Measurements from ENCODE around the gene NES.
A peak's percentile ranks its signal among the peaks of the same experiment; 100 is the strongest.

Gene NES

DNA sequence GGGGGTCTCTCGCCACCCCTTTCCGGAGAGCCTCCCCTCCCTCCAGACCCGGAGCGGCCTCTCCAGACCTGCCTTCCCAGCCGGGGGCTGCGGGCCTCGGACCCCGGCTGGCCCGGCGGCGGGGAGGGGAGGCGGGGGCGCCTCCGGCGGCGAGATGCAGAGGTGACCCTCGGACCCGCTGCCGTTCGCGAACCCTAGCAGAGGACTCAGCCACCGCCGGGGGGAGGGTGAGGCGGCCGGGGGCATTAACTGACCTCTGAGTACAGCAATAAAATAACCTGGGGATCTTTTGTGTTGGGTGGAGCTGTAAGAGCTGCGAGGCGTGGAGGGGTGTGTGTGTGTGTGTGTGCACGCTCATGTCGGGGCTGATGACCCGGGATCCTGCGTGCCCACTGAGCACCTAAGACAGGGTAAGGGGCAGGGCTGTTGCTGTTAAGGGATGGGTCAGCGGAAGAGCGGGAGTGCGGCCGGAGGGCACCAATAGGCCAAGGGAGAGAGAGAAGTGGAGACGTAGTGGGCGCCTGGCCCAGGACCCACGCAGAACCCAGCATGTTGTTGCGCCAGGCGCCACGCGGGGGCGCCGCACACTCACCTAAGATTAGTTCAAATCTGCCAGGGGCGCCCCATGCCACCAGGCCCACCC, 51.6 kb downstream of the NES start:
- TF ChIP-seq, protein P1, sequence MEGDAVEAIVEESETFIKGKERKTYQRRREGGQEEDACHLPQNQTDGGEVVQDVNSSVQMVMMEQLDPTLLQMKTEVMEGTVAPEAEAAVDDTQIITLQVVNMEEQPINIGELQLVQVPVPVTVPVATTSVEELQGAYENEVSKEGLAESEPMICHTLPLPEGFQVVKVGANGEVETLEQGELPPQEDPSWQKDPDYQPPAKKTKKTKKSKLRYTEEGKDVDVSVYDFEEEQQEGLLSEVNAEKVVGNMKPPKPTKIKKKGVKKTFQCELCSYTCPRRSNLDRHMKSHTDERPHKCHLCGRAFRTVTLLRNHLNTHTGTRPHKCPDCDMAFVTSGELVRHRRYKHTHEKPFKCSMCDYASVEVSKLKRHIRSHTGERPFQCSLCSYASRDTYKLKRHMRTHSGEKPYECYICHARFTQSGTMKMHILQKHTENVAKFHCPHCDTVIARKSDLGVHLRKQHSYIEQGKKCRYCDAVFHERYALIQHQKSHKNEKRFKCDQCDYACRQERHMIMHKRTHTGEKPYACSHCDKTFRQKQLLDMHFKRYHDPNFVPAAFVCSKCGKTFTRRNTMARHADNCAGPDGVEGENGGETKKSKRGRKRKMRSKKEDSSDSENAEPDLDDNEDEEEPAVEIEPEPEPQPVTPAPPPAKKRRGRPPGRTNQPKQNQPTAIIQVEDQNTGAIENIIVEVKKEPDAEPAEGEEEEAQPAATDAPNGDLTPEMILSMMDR (conservative IDR thresholded peaks at IDR 0.05; ENCODE audit: low read depth, low read length), result peak; percentile 82
- H3K4me3 ChIP-seq (ENCODE audit: low read length), result no peak overlapping the region
- no peak for DNase-seq (ENCODE audit: low read depth)

GRCh38 chr1:156624814-156625435, 52.3 kb downstream of the NES start:
- no peak for DNase-seq (ENCODE audit: low read depth)
- no peak overlapping the region for H3K4me3 ChIP-seq (ENCODE audit: low read length)
- TF ChIP-seq, protein P1 (conservative IDR thresholded peaks at IDR 0.05; ENCODE audit: low read depth, low read length), result no peak

- no peak for DNase-seq (ENCODE audit: low read depth)
- TF ChIP-seq, protein P1 (conservative IDR thresholded peaks at IDR 0.05; ENCODE audit: low read depth, low read length), result peak; percentile 53
- no peak overlapping the region for H3K4me3 ChIP-seq (ENCODE audit: low read length)
Observed at GRCh38 chr1:156623946-156624813, 53.0 kb downstream of the NES start.

DNA sequence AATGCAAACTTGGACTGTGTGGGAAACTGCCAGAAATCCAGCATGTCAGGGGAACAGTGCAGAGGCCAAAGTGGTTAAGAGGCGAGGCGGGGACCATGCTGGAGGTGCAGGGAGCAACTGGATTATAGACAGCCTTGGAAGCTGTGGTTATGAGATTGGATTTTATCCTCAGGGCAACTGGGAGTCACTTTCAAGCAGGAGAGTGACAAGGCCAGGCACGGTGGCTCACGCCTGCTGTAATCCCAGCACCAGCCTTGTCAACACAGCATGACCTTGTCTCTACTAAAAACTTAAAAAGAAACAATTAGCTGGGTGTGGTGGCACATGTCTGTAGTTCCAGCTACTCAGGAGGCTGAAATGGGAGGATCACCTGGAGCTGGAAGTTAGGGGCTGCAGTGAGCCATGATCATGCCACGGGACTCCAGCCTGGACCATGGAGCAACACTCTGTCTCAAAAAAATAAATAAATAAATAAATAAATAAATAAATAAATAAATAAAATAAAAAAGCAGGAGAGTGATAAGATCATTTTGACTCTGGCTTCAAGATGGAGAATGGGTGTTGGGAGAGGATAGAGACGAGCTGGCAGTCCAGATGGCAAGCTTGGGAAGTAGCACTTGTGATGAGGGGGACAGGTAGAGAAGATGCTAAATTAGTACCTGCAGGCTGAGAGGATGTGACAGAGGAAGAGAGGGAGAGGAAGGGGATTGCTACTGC, 54.5 kb downstream of the NES start:
- no peak overlapping the region for H3K4me3 ChIP-seq (ENCODE audit: low read length)
- TF ChIP-seq, protein P1 (conservative IDR thresholded peaks at IDR 0.05; ENCODE audit: low read depth, low read length), result no peak
- no peak for DNase-seq (ENCODE audit: low read depth)

GRCh38 chr1:156619582-156619955, 57.6 kb downstream of the NES start:
- no peak for DNase-seq (ENCODE audit: low read depth)
- no peak overlapping the region for H3K4me3 ChIP-seq (ENCODE audit: low read length)
- TF ChIP-seq, protein P1 (conservative IDR thresholded peaks at IDR 0.05; ENCODE audit: low read depth, low read length), result no peak

DNA sequence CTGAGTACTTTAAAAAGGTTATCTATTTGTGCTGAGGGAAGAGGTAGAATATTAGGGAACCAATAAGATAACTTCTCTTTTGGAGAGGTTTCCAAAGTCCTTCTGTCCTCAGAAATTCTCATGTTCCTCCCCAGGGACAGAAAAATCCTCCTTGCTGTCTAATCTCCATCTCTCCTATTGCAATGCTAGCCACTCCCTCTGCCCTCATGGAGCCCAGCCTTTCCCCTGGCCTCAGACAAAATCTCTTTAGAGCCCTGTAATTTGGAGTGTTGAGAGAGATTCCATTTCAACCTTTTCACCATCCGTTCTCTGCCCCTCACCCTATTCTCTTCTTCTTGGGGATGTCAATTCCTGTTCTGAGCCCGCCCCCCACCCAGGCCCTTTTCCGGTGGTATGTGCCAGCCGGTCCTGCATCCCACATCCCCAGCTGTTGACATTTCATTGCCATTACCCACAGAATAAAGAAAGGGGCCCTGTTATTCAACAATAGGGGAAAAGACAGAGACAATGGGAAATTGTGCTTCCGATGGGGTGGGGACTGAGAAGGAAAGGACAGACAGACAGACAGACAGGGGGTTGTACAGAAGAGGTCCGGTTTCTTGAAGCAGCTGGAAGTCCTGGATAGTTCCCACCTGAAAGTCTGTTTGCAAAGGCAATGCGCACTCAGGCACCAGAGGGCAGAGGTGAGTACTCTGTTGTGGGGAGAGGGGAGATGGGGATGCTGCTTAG, 58.2 kb downstream of the NES start, which contains the start of gene HAPLN2:
HAPLN2 (plus strand) TSS at position 563 of the 729 bp plus-strand sequence. CDS start 4,076 bp downstream, outside the sequence.
- no peak for DNase-seq (ENCODE audit: low read depth)
- TF ChIP-seq, protein P1 (conservative IDR thresholded peaks at IDR 0.05; ENCODE audit: low read depth, low read length), result peak; percentile 75
- no peak within 1 kb of the TSS for H3K4me3 ChIP-seq (ENCODE audit: low read length)
